Psoas muscle (tissue), 8 donors: Measurements from ENCODE around the gene SSBP3. TPM values are rescaled to one million over a fixed set of nuclear protein-coding genes. Genes with fewer than 3 reads are reported as not detected.
A peak's percentile ranks its signal among the peaks of the same experiment; 100 is the strongest.

Source experiments
- ATAC-seq, 4 donors: fragments of 200-7000 bp; cut with Tn5 transposase; one replicate each; pipeline ENCODE4 v1.9.1; 2020; ENCODE audit warnings: moderate library complexity in 3 of 4, mild to moderate bottlenecking in 2 of 4
- DNase-seq, 2 donors: peaks; one replicate each; pipeline ENCODE4 v3.0.0-alpha.2; 2020
- H3K27ac ChIP-seq: fragments of 200-600 bp; one replicate; pipeline ENCODE4 v1.8.0; 2022
- H3K27me3 ChIP-seq, 3 donors: fragments of 200-600 bp in 1 of 3; one replicate each; pipeline versions ENCODE4 v1.6.1 to v1.8.0; 2013 to 2022; ENCODE audit warnings: low read length in 2 of 3, mild to moderate bottlenecking in 2 of 3, moderate library complexity in 1 of 3; ENCODE audit not compliant: insufficient read depth in 3 of 3
- H3K36me3 ChIP-seq, 2 donors: fragments of 200-600 bp in 1 of 2; one replicate each; pipeline versions ENCODE4 v1.6.1 to v1.8.0; 2013 to 2022; ENCODE audit warnings: low read depth in 1 of 2, mild to moderate bottlenecking in 1 of 2, moderate library complexity in 1 of 2; ENCODE audit not compliant: insufficient read depth in 1 of 2
- H3K4me1 ChIP-seq: fragments of 200-600 bp; one replicate; pipeline ENCODE4 v1.8.0; 2022
- H3K4me3 ChIP-seq: fragments of 200-600 bp; one replicate; pipeline ENCODE4 v1.8.0; 2022; ENCODE audit warnings: mild to moderate bottlenecking
- H3K9me3 ChIP-seq: fragments of 200-600 bp; one replicate; pipeline ENCODE4 v1.8.0; 2022
- WGBS, 3 donors: extraction: QIAGEN DNeasy Blood & Tissue Kit; methylation state at CpG; one replicate each; pipeline versions ENCODE4 v1.1.6 to v1.1.7; 2013; 5-methylcytosine and 5-hydroxymethylcytosine counted together
- intact Hi-C, 2 donors: fragments of 100-400 bp; cut with DNase I; formaldehyde crosslinking; loops; one replicate each; pipeline versions ENCODE4 v1.11.0 to v1.14.2; 2022
- polyA plus RNA-seq, 3 donors: library from polyadenylated mRNA; stranded (reverse); fragments of 200-250 nt; gene quantifications; one replicate each; pipeline ENCODE4 v1.2.3, GENCODE V29; 2013
- total RNA-seq, 4 donors: library from RNA; stranded (reverse); fragmentation: NEBNext Ultra II Directional in 2 of 4; extraction: Animal tissue kit (Norgen Biotek cat#: 25700) in 2 of 4; gene quantifications; one replicate each; pipeline versions ENCODE4 v1.2.1 to v1.2.4, GENCODE V29; 2021 to 2023
- TF ChIP-seq, protein P1 (sequence below): fragments of 200-600 bp; IDR thresholded peaks from one replicate; pipeline ENCODE4 v1.8.0; 2022; ENCODE audit warnings: antibody characterized with exemption
- donor health status: healthy with polysubstance abuse.
- donor health status: DM: no; HTN: no; CAD: no; lungs with moderate emphysema.
- donor health status: Bipolar disorder and iron deficiency.
- donor health status: healthy.
- donor health status: DM: yes; HTN: yes; CAD: no.
- donor health status: DM: no; HTN: no; CAD: no.
- donor health status: DM: no; HTN: no; CAD: no.
- donor health status: DM: yes; HTN: yes; CAD: no.

The SSBP3 gene
- total and polyA plus RNA-seq, 7 donors = 7.9 to 24.2 (median 21.6) TPM

DNA sequence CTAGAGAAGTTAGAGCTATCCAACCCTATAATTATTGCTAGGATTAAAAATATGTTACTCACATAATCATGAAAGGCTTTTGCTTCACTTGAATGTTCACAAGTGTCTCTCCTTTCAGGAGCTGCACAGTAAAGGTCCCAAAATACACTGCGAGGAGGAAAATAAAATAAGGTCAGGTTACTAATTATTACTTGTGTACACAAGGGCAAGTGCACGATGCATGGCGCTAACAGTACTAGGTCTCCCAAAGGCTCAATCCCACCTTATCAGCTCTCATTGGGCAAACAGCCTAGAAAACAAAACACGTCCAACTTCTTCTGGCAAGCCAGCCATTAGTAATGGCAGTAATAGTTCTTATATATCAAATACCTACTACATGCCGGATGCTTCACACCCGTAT lies 4.4 kb downstream of the SSBP3 start:
- TF ChIP-seq, protein P1, sequence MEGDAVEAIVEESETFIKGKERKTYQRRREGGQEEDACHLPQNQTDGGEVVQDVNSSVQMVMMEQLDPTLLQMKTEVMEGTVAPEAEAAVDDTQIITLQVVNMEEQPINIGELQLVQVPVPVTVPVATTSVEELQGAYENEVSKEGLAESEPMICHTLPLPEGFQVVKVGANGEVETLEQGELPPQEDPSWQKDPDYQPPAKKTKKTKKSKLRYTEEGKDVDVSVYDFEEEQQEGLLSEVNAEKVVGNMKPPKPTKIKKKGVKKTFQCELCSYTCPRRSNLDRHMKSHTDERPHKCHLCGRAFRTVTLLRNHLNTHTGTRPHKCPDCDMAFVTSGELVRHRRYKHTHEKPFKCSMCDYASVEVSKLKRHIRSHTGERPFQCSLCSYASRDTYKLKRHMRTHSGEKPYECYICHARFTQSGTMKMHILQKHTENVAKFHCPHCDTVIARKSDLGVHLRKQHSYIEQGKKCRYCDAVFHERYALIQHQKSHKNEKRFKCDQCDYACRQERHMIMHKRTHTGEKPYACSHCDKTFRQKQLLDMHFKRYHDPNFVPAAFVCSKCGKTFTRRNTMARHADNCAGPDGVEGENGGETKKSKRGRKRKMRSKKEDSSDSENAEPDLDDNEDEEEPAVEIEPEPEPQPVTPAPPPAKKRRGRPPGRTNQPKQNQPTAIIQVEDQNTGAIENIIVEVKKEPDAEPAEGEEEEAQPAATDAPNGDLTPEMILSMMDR = no peak
- intact Hi-C loops = loop anchor here (5.0 kb wide), 4 partner anchors 69 to 199 kb away; partner anchors contain the start of genes CYB5RL (in 1 of the 2) and MRPL37 (in 1 of the 2)
- Histone ChIP-seq H3K9me3 (no peaks in the 10 kb centered on the region), H3K4me1 (peaks cover 71% of the 10 kb centered on the region), H3K4me3 (peak overlapping the region; percentile 15), H3K27ac (peak overlapping the region; percentile 63), H3K36me3 (peaks cover 0 to 42% of the 10 kb centered on the region in 2 donors), H3K27me3 (no peaks in the 10 kb centered on the region)
- WGBS, 3 donors = 28 to 56% (median 32%) methylated on average over 6 of the region's 6 CpGs
- ATAC-seq (no peak), DNase-seq (no peak)

- Histone ChIP-seq H3K9me3 (no peaks in the 10 kb centered on the region), H3K36me3 (peaks cover 0 to 42% of the 10 kb centered on the region in 2 donors), H3K27me3 (no peaks in the 10 kb centered on the region), H3K27ac (no peak overlapping the region), H3K4me3 (no peak overlapping the region), H3K4me1 (peaks cover 84% of the 10 kb centered on the region)
- 61 to 94% (median 83%) methylated on average over 2 of the region's 2 CpGs for WGBS, 3 donors
- intact Hi-C loops = loop anchor here (5.0 kb wide), 4 partner anchors 68 to 198 kb away; partner anchors contain the start of genes CYB5RL (in 1 of the 2) and MRPL37 (in 1 of the 2)
- ATAC-seq (no peak), DNase-seq (no peak)
- TF ChIP-seq, protein P1 = no peak
These were observed 5.9 kb downstream of the SSBP3 start for GRCh38 chr1:54400329-54400728.

DNA sequence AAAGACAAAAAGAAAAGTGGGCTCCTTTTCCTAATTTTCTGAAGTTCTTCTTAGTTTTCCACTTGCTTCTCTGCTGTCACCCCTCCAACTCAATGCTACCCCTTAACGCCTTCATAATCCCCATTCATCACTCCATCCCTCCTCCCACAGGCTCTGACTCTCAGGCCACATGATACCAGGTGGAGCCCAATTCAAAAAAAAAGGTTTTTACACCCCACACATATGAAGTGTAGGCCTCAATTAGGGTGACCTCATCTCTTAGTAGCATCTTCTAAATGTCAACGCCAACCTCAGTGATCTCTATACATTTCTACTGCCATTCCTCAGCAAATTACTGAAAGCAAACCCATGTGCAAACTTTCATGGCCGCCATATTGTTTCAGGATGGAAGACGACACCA lies 6.4 kb downstream of the SSBP3 start:
- Histone ChIP-seq H3K27ac (no peak overlapping the region), H3K9me3 (no peaks in the 10 kb centered on the region), H3K27me3 (no peaks in the 10 kb centered on the region)

GRCh38 chr1:54398963-54399528 lies 7.1 kb downstream of the SSBP3 start:
- intact Hi-C loops = loop anchor here in 1 of 2 donors (5.0 kb wide), 1 partner anchor 57 kb away; no protein-coding TSS in a partner anchor
- Histone ChIP-seq H3K4me3 (no peak overlapping the region), H3K27me3 (no peaks in the 10 kb centered on the region), H3K4me1 (peaks cover 86% of the 10 kb centered on the region), H3K9me3 (no peaks in the 10 kb centered on the region), H3K27ac (peak overlapping the region; percentile 21), H3K36me3 (peaks cover 0 to 42% of the 10 kb centered on the region in 2 donors)
- TF ChIP-seq, protein P1 = no peak
- no peak for ATAC-seq
- WGBS, 3 donors = 67 to 73% (median 67%) methylated on average over 9 of the region's 9 CpGs
- no peak for DNase-seq

More for the DNA sequence above, 6.4 kb downstream of the SSBP3 start:
- H3K4me1 ChIP-seq = peaks cover 86% of the 10 kb centered on the region
- intact Hi-C loops = loop anchor here (5.0 kb wide), 5 partner anchors 57 to 197 kb away; partner anchors contain the start of genes CYB5RL (in 1 of the 2) and MRPL37 (in 1 of the 2)
- DNase-seq = no peak
- no peak for ATAC-seq
- H3K36me3 ChIP-seq = peaks cover 0 to 42% of the 10 kb centered on the region in 2 donors
- 92 to 100% (median 95%) methylated on average over 4 of the region's 4 CpGs for WGBS, 3 donors
- H3K4me3 ChIP-seq = no peak overlapping the region
- TF ChIP-seq, protein P1 = no peak
